Erythroblast (primary cell): ENCODE measurements around the gene SLC35G6.

ENCODE experiments used
- GATA1 ChIP-seq: IDR thresholded peaks from 2 replicates; pipeline ENCODE4 v1.6.1; 2011; ENCODE audit warnings: low read depth, mild to moderate bottlenecking, control low read depth, low read length, moderate library complexity
- POLR2A ChIP-seq: IDR thresholded peaks from 2 replicates; pipeline ENCODE4 v1.6.1; 2011; ENCODE audit warnings: mild to moderate bottlenecking, low read length

DNA sequence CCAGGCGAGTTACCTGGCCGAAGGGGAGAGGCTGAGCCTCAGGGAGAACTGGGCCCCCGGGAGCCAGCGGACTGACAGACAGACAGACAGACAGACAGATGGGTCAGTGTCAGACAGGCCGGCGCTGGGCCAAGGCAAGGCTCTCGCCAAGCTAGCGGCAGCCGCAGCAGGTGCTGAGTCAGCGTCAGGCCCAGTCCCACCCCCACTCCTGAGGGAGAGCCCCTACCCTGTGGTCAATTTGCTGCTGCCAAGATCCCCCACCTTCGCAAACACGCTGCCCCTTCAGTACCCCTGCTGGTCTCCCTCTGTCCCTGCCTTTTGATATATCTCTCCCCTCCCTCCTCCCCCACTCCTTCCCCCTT is 40.4 kb upstream of the SLC35G6 start:
- TF ChIP-seq POLR2A (no peak), GATA1 (no peak)
